Renal cortical epithelial cell (primary cell): ENCODE data around the gene COMT. TPM values are rescaled to one million over a fixed set of nuclear protein-coding genes. Genes with fewer than 3 reads are reported as not detected.
A peak's percentile ranks its signal among the peaks of the same experiment; 100 is the strongest.

Experiments
- DNase-seq: peaks from one replicate; pipeline ENCODE4 v3.0.0-alpha.2; 2011; ENCODE audit warnings: low read depth
- total RNA-seq: library from RNA; depleted of rRNA; stranded (reverse); fragments of >200 nt; gene quantifications from 2 replicates; pipeline ENCODE4 v1.2.3, GENCODE V29; 2014

Gene COMT
- total RNA-seq, 1 donor from 2014 or later = 480 TPM

- no peak for DNase-seq
These were observed 15.9 kb downstream of the COMT start for GRCh38 chr22:19957445-19957844.

GRCh38 chr22:19958083-19959042, 16.8 kb downstream of the COMT start:
- peak; percentile 36 for DNase-seq

- peak; percentile 69 for DNase-seq
These were observed 17.5 kb downstream of the COMT start for GRCh38 chr22:19959043-19959586.

- no peak for DNase-seq
These were observed 18.3 kb downstream of the COMT start for GRCh38 chr22:19959587-19960490.

GRCh38 chr22:19960491-19961200, 19.1 kb downstream of the COMT start:
- no peak for DNase-seq

- DNase-seq = no peak
These were observed 19.6 kb downstream of the COMT start for GRCh38 chr22:19961201-19961580.

GRCh38 chr22:19961868-19962245, 20.3 kb downstream of the COMT start:
- no peak for DNase-seq

GRCh38 chr22:19962246-19962908, 20.8 kb downstream of the COMT start:
- DNase-seq = peak; percentile 73

- DNase-seq = peak; percentile 82
These were observed 21.6 kb downstream of the COMT start for GRCh38 chr22:19962909-19963806.

GRCh38 chr22:19963863-19964642, 22.5 kb downstream of the COMT start:
- DNase-seq = no peak

- DNase-seq = no peak
These were observed 23.3 kb downstream of the COMT start for GRCh38 chr22:19964701-19965386.

- no peak for DNase-seq
These were observed 24.5 kb downstream of the COMT start for GRCh38 chr22:19965771-19966709.

GRCh38 chr22:19966908-19967750, 25.6 kb downstream of the COMT start:
- no peak for DNase-seq

GRCh38 chr22:19967850-19968449, 26.4 kb downstream of the COMT start:
- DNase-seq = no peak

- DNase-seq = no peak
These were observed 26.9 kb downstream of the COMT start for GRCh38 chr22:19968450-19968891.
